Left hindlimb (tissue), 1 donor: ENCODE results near the gene PALM.
"Not testable (repeated sequence)": the region's sequence is repeated elsewhere in the genome, so short reads cannot be mapped to it uniquely, and the experiment has no call there.

ENCODE experiments used
- DNase-seq: peaks from one replicate; pipeline ENCODE4 v3.0.0-alpha.2; 2018

Gene PALM

DNA sequence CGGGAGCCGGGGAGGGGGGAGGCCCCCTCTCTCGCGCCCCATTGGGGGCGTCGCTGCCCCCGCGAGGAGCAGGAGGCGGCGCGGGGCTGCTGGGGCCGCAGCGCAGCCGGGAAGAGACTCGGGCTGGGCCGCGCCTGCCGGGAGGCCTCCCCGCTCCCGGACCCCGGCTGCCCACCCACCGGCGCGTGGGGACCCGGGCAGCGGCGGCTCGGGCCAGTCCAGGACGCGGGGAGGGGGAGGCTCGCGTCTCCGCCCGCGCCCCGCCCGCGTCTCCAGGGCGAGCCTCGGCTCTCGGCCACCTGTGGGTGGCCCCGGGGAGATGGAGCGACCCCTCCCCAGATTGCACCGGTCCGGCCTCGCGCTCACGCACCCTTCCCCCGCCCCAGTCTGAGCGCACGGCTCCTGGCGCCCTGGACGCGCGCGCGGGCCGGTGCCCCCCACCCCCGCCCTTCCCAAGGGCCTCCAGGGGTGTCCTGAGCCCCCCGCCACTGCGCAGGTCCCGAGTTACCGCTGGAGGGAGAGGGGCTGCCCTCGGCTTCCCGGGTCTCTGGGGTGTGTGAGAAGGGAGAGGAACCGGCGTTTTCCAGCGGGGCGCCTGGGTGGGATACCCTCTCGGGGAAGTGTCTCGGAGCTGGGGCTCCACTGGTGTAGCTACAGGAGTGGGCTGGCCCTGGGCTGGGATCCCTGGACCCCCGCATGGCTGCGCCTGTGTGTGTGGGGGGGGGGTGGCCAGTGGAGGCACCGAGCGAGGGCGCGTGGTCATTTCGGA, 645 bp downstream of the PALM start:
- DNase-seq: no peak

GRCh38 chr19:709965-710571, 1.3 kb downstream of the PALM start:
- DNase-seq: no peak

- DNase-seq: peak; percentile 63
These were observed 2.0 kb downstream of the PALM start for GRCh38 chr19:710767-711166.

GRCh38 chr19:711254-711653, 2.5 kb downstream of the PALM start:
- DNase-seq: no peak

DNA sequence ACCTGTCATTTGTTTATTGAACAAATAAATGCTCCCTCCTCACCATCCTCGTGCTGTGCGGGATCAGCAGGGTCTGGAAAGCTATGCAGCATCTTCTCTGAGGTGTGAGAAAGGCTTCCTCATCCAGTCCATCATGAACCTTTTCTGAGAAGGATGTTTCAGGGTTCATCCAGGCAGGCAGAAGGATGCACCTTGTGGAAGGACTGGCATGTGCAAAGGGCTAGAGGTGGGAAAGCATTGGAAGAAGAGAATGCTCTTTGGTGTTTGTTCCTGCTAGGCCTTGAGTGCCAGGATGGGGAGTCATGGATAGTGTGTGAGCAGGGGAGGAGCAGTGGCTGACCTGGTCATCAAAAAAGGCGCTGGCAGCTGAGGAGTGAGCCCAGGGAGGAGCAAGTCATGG, 6.6 kb downstream of the PALM start:
- no peak for DNase-seq

- no peak for DNase-seq
These were observed 9.7 kb downstream of the PALM start for GRCh38 chr19:718251-718951.

DNA sequence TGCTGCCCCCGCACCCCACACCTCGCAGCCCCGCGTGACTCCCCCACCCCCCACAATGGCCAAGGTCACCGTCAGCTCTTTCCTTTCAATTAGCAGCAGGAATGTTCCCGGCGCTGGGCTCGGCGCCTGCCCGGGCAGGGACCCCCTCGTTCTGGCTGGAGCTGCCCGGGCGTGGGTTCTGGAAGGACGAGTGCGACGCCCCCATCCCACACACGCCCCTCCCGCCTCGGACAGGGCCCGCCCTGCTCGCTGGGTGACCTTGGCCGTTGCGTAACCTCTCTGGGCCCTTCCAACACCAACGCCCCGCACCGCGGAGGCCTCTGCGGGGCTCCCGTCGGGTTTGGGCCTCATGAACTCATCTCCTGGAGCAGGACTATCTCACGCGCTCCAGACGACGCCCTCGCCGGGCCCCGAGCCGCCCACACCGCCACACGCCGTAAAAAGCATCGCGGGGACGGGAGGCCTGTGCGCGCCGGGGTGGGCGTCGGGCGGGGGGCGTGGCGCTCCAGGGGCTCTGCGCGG, 10.3 kb downstream of the PALM start:
- DNase-seq: peak; percentile 88

DNA sequence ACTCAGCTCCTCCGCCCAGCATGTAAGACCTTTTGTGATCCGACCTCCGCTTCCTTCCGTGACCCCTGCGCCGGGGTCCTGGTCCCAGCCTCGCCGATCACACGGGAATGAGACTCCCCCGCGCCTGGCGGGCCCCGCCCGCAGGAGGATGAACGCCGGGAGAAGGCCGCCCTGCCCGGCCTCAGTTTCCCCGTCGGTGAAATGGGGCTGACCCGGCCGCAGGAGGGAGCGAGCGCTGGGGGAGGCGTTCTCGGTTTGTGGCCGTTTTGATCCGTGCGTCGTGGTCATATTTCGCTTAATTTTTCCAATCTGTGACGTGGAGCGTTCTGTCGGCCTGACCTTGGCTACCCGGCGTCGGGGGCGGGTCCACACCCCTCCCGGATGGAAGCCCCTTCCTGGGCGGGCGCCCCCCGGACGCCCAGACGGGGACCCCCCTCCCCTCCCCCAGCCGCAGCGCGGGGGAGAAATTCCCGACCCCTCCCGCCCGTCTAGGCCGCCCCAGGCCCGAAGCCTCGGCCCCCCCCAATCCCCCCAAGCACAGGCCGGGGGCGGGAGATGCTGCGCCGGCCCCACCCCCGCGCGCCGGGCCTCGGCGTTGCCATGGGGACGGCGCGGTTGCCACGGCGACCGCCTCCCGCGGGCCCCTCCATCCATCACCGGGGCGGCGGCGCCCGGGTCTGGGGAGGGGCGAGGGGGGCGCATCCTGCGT, 11.1 kb downstream of the PALM start:
- DNase-seq: peak; percentile 83

GRCh38 chr19:720345-721160, 11.8 kb downstream of the PALM start:
- peak; percentile 65 for DNase-seq

DNA sequence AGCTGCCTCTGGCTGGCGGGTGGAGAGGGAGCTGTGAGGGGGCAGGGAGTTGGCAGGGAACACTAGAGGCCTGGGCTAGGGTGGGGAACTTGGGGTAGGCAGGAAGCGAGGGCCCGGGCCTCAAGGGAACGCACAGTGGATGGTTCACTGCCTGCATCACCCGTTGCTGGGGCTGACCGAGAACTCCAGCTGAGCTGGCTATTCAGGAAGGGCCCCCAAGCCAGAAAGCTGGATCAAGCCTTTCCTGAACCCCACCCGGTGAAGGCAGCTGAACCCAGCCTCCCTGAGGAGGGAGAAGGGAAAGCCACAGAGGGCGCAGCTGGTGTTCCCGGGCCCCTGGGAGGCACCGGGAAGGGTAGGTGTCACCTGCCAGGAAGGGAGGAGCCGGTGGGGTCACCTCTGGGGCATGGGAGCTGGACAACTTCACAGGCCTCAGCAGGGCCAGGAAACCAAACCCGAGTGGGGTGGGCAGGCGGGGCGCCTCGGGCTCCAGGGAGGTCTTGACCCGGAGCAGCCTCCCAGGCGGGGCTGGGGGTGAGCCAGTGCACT, 13.9 kb downstream of the PALM start:
- no peak for DNase-seq

- DNase-seq: no peak
These were observed 14.5 kb downstream of the PALM start for GRCh38 chr19:723247-723646.

- no peak for DNase-seq
These were observed 15.0 kb downstream of the PALM start for GRCh38 chr19:723714-724113.

DNA sequence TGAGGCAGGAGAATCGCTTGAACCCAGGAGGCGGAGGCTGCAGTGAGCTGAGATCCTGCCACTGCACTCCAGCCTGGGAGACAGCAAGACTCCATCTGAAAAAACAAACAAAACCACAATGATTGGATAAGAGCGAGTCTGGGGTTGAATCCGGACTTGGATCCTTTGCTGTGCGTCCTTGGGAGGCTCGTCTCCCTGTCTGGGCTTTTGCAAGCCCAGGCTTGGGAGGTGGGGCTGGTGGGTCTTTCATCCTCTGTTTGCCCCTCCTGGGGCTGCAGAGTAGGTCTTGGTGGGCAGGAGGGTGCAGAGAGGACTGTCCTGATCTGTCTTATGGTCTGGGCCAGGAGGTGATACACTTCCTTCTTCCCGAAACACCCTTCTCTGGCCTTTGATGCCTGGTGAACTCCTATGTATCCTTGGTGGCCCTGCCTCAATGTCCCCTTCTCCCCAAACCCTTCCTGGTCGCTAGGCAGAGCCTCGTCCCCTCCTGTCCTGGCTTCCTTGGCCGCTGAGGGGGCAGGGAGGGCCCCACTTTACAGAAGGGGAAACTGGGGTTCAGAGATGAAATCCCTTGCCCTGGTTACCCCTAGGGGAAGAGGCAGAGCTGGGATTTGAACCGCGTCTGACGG, 16.8 kb downstream of the PALM start:
- no peak for DNase-seq

- no peak for DNase-seq
These were observed 18.5 kb downstream of the PALM start for GRCh38 chr19:726993-727956.

- peak; percentile 75 for DNase-seq
These were observed 19.3 kb downstream of the PALM start for GRCh38 chr19:728011-728410.

DNA sequence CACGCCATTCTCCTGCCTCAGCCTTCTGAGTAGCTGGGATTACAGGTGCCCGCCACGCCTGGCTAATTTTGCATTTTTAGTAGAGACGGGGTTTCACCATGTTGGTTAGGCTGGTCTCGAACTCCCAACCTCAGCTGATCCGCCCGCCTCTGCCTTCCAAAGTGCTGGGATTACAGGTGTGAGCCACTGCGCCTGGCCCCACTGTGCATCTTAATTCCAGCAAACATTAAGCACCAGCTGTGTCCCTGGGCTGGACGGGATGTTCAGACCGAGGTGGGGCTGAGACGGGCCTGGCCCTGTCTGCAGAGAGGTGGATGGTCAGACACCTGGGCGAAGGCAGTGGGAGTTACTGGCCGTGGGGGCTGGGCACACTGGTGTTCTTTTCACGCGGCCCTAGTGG, 20.8 kb downstream of the PALM start:
- DNase-seq: not testable (repeated sequence)

- DNase-seq: no peak
These were observed 21.4 kb downstream of the PALM start for GRCh38 chr19:729965-730668.

- DNase-seq: no peak
These were observed 22.3 kb downstream of the PALM start for GRCh38 chr19:731000-731399.
